HepG2 (cell line): ENCODE data around the gene DNAAF1. TPM values are rescaled to one million over a fixed set of nuclear protein-coding genes. Genes with fewer than 3 reads are reported as not detected.
A peak's percentile ranks its signal among the peaks of the same experiment; 100 is the strongest.

Experiments used
- ATAC-seq: fragments of 200-7000 bp; cut with Tn5 transposase; 3 replicates; pipeline ENCODE4 v1.9.1; 2020; ENCODE audit warnings: mild to moderate bottlenecking, moderate library complexity
- BruUV-seq: library from RNA; stranded (reverse); fragments of 400-500 nt; replicated peaks from 2 replicates; lab custom pipeline; 2021; lab: Mats Ljungman, UMichigan
- CTCF ChIA-PET: fragments of 300-600 bp; formaldehyde crosslinking; extraction: SDS; loops from one replicate; lab custom pipeline; 2021; ENCODE audit warnings: low total read pairs, inconsistent platforms, low intra/inter-chr PET ratio; lab: Yijun Ruan, JAX
- POLR2A ChIA-PET: fragments of 350-600 bp; sonication (Branson Sonifier 250); formaldehyde crosslinking; loops from one replicate; lab custom pipeline; 2020; ENCODE audit warnings: antibody characterized with exemption, inconsistent platforms; lab: Yijun Ruan, JAX
- DNase-seq: peaks from one replicate; pipeline ENCODE4 v3.0.0-alpha.2; 2015; ENCODE audit warnings: low spot score
- FAIRE-seq: peaks from 3 replicates; lab custom pipeline; 2011; peaks lifted over from hg19 to GRCh38; lab: Jason Lieb, UNC
- H2AFZ ChIP-seq: one replicate; pipeline ENCODE4 v1.6.1; 2011; ENCODE audit warnings: low read length, inconsistent platforms
- H3K27ac ChIP-seq: fragments of 300-600 bp; 3 replicates; pipeline ENCODE4 v1.8.0; 2011; ENCODE audit warnings: mixed run types, mild to moderate bottlenecking, mixed read lengths, low read length, inconsistent platforms; ENCODE audit not compliant: insufficient read depth; ENCODE audit errors: extremely low read length
- H3K27me3 ChIP-seq, 2 experiments: fragments of 200-600 bp in 1 of 2; 2 replicates in 1 of 2; 3 replicates in 1 of 2; pipeline versions ENCODE4 v1.6.0 to v1.8.0; 2011; ENCODE audit warnings: low read length in 2 of 2, mild to moderate bottlenecking in 2 of 2, moderate library complexity in 2 of 2, inconsistent platforms in 1 of 2; ENCODE audit not compliant: insufficient read depth in 2 of 2, control insufficient read depth in 1 of 2
- H3K36me3 ChIP-seq, 2 experiments: fragments of 200-600 bp in 1 of 2; replicated peaks in 1 of 2; 2 replicates in 1 of 2; 3 replicates in 1 of 2; pipeline versions ENCODE4 v1.5.1 to v1.8.0; 2011; ENCODE audit warnings: low read length in 2 of 2, inconsistent platforms in 1 of 2; ENCODE audit not compliant: insufficient read depth in 2 of 2, control insufficient read depth in 1 of 2
- H3K4me1 ChIP-seq: 2 replicates; pipeline ENCODE4 v1.5.1; 2012; ENCODE audit warnings: low read length, inconsistent platforms; ENCODE audit not compliant: insufficient read depth
- H3K4me2 ChIP-seq: 2 replicates; pipeline ENCODE4 v1.6.0; 2011; ENCODE audit warnings: low read depth, low read length, inconsistent platforms
- H3K4me3 ChIP-seq, 3 experiments: fragments of 200-600 bp in 1 of 3; sonication (generic), shearing (Covaris generic) in 1 of 3; replicated peaks in 1 of 3; 2 replicates each; pipeline ENCODE4 v1.5.1; 2011 to 2016; ENCODE audit warnings: low read length in 3 of 3, inconsistent platforms in 2 of 3, low read depth in 2 of 3, mild to moderate bottlenecking in 2 of 3, control low read depth in 1 of 3, mixed read lengths in 1 of 3; ENCODE audit not compliant: insufficient read depth in 1 of 3
- H3K79me2 ChIP-seq: one replicate; pipeline ENCODE4 v1.6.1; 2011; ENCODE audit warnings: low read length, inconsistent platforms; ENCODE audit not compliant: insufficient read depth
- H3K9ac ChIP-seq: 2 replicates; pipeline ENCODE4 v1.6.0; 2011; ENCODE audit warnings: mild to moderate bottlenecking, low read depth, low read length, inconsistent platforms; ENCODE audit not compliant: insufficient read depth
- H3K9me3 ChIP-seq: 2 replicates; pipeline ENCODE4 v1.5.1; 2012; ENCODE audit warnings: mild to moderate bottlenecking, low read length
- H4K20me1 ChIP-seq: 2 replicates; pipeline ENCODE4 v1.6.0; 2011; ENCODE audit warnings: inconsistent platforms, mild to moderate bottlenecking, low read length, moderate library complexity; ENCODE audit not compliant: insufficient read depth
- NCOA1 ChIP-seq: sonication (generic); formaldehyde crosslinking; IDR thresholded peaks from 2 replicates; pipeline ENCODE4 v1.9.0; 2021; ENCODE audit warnings: missing genetic modification reagents
- NR2F2 ChIP-seq: IDR thresholded peaks from 2 replicates; pipeline ENCODE4 v1.6.1; 2012; ENCODE audit warnings: low read depth, inconsistent platforms, borderline replicate concordance
- RBM39 ChIP-seq: fragments of 200-400 bp; formaldehyde crosslinking; IDR thresholded peaks from one replicate; pipeline ENCODE4 v1.6.1; 2018; ENCODE audit warnings: antibody characterized with exemption, mild to moderate bottlenecking, low read depth, low read length; ENCODE audit not compliant: poor library complexity, severe bottlenecking
- SAFB2 ChIP-seq: sonication (generic); formaldehyde crosslinking; IDR thresholded peaks from 2 replicates; pipeline ENCODE4 v1.5.1; 2020; ENCODE audit warnings: missing genetic modification reagents, low read depth, mild to moderate bottlenecking, borderline replicate concordance
- SMAD1 ChIP-seq: sonication (generic); formaldehyde crosslinking; IDR thresholded peaks from 2 replicates; pipeline ENCODE4 v1.4.0; 2020; ENCODE audit warnings: missing genetic modification reagents, low read depth, mild to moderate bottlenecking, borderline replicate concordance
- SP2 ChIP-seq: sonication (generic); formaldehyde crosslinking; IDR thresholded peaks from 2 replicates; pipeline ENCODE4 v1.5.1; 2020; ENCODE audit warnings: mild to moderate bottlenecking, missing genetic modification reagents
- ZBTB20 ChIP-seq: sonication (generic); formaldehyde crosslinking; IDR thresholded peaks from 2 replicates; pipeline ENCODE4 v1.8.1; 2023; ENCODE audit warnings: missing genetic modification reagents, low read depth, mild to moderate bottlenecking, borderline replicate concordance
- ZEB1 ChIP-seq: IDR thresholded peaks from 2 replicates; pipeline ENCODE4 v1.6.1; 2012; ENCODE audit warnings: mild to moderate bottlenecking, low read depth, inconsistent platforms; ENCODE audit not compliant: insufficient replicate concordance
- ZNF205 ChIP-seq: IDR thresholded peaks from 2 replicates; pipeline ENCODE4 v1.6.1; 2018; ENCODE audit warnings: missing biosample characterization, missing genetic modification reagents
- ZNF296 ChIP-seq: sonication (generic); formaldehyde crosslinking; conservative IDR thresholded peaks from 2 replicates; pipeline ENCODE4 v1.5.0; 2020; ENCODE audit warnings: mild to moderate bottlenecking, missing genetic modification reagents
- ZNF660 ChIP-seq: sonication (generic); formaldehyde crosslinking; IDR thresholded peaks from 2 replicates; pipeline ENCODE4 v1.5.1; 2020; ENCODE audit warnings: mild to moderate bottlenecking, low read depth, missing genetic modification reagents, borderline replicate concordance
- ZNF687 ChIP-seq: sonication (generic); formaldehyde crosslinking; IDR thresholded peaks from 2 replicates; pipeline ENCODE4 v1.5.1; 2020; ENCODE audit warnings: mild to moderate bottlenecking, missing genetic modification reagents, moderate library complexity
- WGBS: methylation state at CpG from one replicate; pipeline ENCODE4 v1.1.6; 2017; ENCODE audit warnings: low lambda C conversion rate; 5-methylcytosine and 5-hydroxymethylcytosine counted together
- in situ Hi-C: cut with HindIII; loops from 2 replicates; pipeline ENCODE4 v1.10.0; 2017; ENCODE audit warnings: low pct_unique_long_range_greater_than_20kb; ENCODE audit not compliant: extremely low pct_ligation_motif_present
- intact Hi-C: fragments of 100-400 bp; cut with micrococcal nuclease; formaldehyde crosslinking; loops from one replicate; pipeline ENCODE4 v1.10.0; 2022; ENCODE audit not compliant: unreplicated experiment
- polyA plus RNA-seq, 8 experiments: library from polyadenylated mRNA; depleted of rRNA in 3 of 8; stranded (reverse) in 7 of 8; unstranded in 1 of 8; fragments of >200 nt; fragmentation: Illumina TruSeq in 4 of 8; extraction: Trizol in 4 of 8; gene quantifications; 2 replicates each; pipeline versions ENCODE4 v1.2.1 to v1.2.3, GENCODE V29; 2011 to 2016; ENCODE audit warnings: low read depth in 4 of 8, missing spikeins in 1 of 8, mixed read lengths in 1 of 8; ENCODE audit not compliant: insufficient read depth in 1 of 8
- total RNA-seq, 5 experiments: library from RNA; depleted of rRNA; stranded (reverse); fragments of >200 nt; fragmentation: Illumina TruSeq; extraction: Trizol; gene quantifications; 2 replicates each; pipeline ENCODE4 v1.2.3, GENCODE V29; 2016; ENCODE audit warnings: low read depth in 1 of 5
- TF ChIP-seq, protein P1 (sequence below): sonication (generic); formaldehyde crosslinking; IDR thresholded peaks from 2 replicates; pipeline ENCODE4 v1.5.0; 2020; ENCODE audit warnings: missing genetic modification reagents
- TF ChIP-seq, protein P2 (sequence below): IDR thresholded peaks from 2 replicates; pipeline ENCODE4 v1.6.1; 2012; ENCODE audit warnings: low read length, improper control_type of control experiment

DNAAF1 gene
- total and polyA plus RNA-seq, 2 of the 13 experiments (the other 11 are each of a cell fraction or from before 2014, with no cell fraction given), result 0.04 TPM; not detected in 1

GRCh38 chr16:84190731-84191388 is 45.8 kb downstream of the DNAAF1 start, which contains the start of gene ADAD2 (continued):
- peak; percentile 84 for TF ChIP-seq SP2 (CRISPR knock-in tag)
- peak; percentile 24; the same call in 1 of the 2 replicates for TF ChIP-seq ZNF687 (CRISPR knock-in tag)
- TF ChIP-seq, all 625 proteins: peak for 7

GRCh38 chr16:84191466-84191865 is 46.4 kb downstream of the DNAAF1 start:
- in situ Hi-C loops, result loop anchor here (25.0 kb wide), 1 partner anchor 229 kb away; the partner anchor contains the start of genes NECAB2 and OSGIN1
- 14% methylated on average over 3 of the region's 16 CpGs for WGBS
- TF ChIP-seq RBM39 (no peak), ZNF205 (CRISPR knock-in tag) (no peak), NCOA1 (CRISPR knock-in tag) (no peak), ZBTB20 (no peak), ZNF660 (CRISPR knock-in tag) (no peak), ZEB1 (no peak), ZNF296 (CRISPR knock-in tag) (no peak), SAFB2 (CRISPR knock-in tag) (no peak), SMAD1 (CRISPR knock-in tag) (no peak), NR2F2 (no peak)
- TF ChIP-seq, protein P1, sequence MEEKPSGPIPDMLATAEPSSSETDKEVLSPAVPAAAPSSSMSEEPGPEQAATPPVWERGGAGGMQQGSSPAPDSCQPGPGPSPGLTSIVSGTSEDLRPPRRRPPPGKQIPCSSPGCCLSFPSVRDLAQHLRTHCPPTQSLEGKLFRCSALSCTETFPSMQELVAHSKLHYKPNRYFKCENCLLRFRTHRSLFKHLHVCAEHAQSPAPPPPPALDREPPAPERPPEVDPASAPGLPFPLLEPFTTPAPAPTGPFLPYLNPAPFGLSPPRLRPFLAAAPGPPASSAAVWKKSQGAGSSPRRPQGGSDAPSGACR (CRISPR knock-in tag), result no peak
- TF ChIP-seq, protein P2, sequence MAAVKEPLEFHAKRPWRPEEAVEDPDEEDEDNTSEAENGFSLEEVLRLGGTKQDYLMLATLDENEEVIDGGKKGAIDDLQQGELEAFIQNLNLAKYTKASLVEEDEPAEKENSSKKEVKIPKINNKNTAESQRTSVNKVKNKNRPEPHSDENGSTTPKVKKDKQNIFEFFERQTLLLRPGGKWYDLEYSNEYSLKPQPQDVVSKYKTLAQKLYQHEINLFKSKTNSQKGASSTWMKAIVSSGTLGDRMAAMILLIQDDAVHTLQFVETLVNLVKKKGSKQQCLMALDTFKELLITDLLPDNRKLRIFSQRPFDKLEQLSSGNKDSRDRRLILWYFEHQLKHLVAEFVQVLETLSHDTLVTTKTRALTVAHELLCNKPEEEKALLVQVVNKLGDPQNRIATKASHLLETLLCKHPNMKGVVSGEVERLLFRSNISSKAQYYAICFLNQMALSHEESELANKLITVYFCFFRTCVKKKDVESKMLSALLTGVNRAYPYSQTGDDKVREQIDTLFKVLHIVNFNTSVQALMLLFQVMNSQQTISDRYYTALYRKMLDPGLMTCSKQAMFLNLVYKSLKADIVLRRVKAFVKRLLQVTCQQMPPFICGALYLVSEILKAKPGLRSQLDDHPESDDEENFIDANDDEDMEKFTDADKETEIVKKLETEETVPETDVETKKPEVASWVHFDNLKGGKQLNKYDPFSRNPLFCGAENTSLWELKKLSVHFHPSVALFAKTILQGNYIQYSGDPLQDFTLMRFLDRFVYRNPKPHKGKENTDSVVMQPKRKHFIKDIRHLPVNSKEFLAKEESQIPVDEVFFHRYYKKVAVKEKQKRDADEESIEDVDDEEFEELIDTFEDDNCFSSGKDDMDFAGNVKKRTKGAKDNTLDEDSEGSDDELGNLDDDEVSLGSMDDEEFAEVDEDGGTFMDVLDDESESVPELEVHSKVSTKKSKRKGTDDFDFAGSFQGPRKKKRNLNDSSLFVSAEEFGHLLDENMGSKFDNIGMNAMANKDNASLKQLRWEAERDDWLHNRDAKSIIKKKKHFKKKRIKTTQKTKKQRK, result no peak

More at GRCh38 chr16:84191466-84191865, 46.4 kb downstream of the DNAAF1 start:
- ChIA-PET CTCF (no interaction called here), POLR2A (no interaction called here)
- Histone ChIP-seq H3K9ac (no peak overlapping the region), H4K20me1 (no peaks in the 10 kb centered on the region), H3K4me1 (no peaks in the 10 kb centered on the region), H3K4me3 (no peak overlapping the region), H3K36me3 (no peaks in the 10 kb centered on the region), H3K9me3 (no peaks in the 10 kb centered on the region), H3K4me2 (no peak overlapping the region), H3K27ac (no peak overlapping the region), H3K27me3 (peaks cover 11 to 39% of the 10 kb centered on the region in 2 experiments; a peak in 3 of 5 replicates), H3K79me2 (peaks cover 4% of the 10 kb centered on the region), H2AFZ (no peak overlapping the region)
- intact Hi-C loops, result no loop called here
- ATAC-seq, result no peak
- no peak for FAIRE-seq
- DNase-seq, result no peak
- no TSS peak for BruUV-seq
